Calu3 (cell line): ENCODE data around the gene CHST10. TPM values are rescaled to one million over a fixed set of nuclear protein-coding genes. Genes with fewer than 3 reads are reported as not detected.

Source experiments
- BruUV-seq: library from RNA; stranded (reverse); fragments of 400-500 nt; replicated peaks from 2 replicates; lab custom pipeline; 2021; lab: Mats Ljungman, UMichigan
- CTCF ChIA-PET: fragments of 300-600 bp; sonication (Branson Sonifier 250); formaldehyde crosslinking; loops from one replicate; lab custom pipeline; 2022; ENCODE audit warnings: antibody characterized with exemption; lab: Charles Lee
- DNase-seq: peaks from one replicate; pipeline ENCODE4 v3.0.0; 2022
- H3K27ac Mint-ChIP-seq: one replicate; pipeline ENCODE4 v1.8.0; 2022; ENCODE audit warnings: mixed read lengths; ENCODE audit not compliant: unreplicated experiment
- H3K27me3 Mint-ChIP-seq: one replicate; pipeline ENCODE4 v1.8.0; 2022; ENCODE audit warnings: mixed read lengths; ENCODE audit not compliant: unreplicated experiment
- H3K36me3 Mint-ChIP-seq: one replicate; pipeline ENCODE4 v1.8.0; 2022; ENCODE audit warnings: mild to moderate bottlenecking, moderate library complexity, mixed read lengths; ENCODE audit not compliant: insufficient read depth, unreplicated experiment
- H3K4me1 Mint-ChIP-seq: one replicate; pipeline ENCODE4 v1.8.0; 2022; ENCODE audit warnings: mild to moderate bottlenecking, low read depth, mixed read lengths; ENCODE audit not compliant: unreplicated experiment
- H3K4me3 Mint-ChIP-seq: one replicate; pipeline ENCODE4 v1.8.0; 2022; ENCODE audit warnings: mild to moderate bottlenecking, low read depth, moderate library complexity, mixed read lengths; ENCODE audit not compliant: unreplicated experiment
- H3K9me3 Mint-ChIP-seq: one replicate; pipeline ENCODE4 v1.8.0; 2022; ENCODE audit warnings: low read depth, mixed read lengths; ENCODE audit not compliant: unreplicated experiment
- intact Hi-C: fragments of 100-400 bp; cut with micrococcal nuclease; formaldehyde crosslinking; loops from one replicate; pipeline ENCODE4 v1.10.0; 2022; ENCODE audit not compliant: unreplicated experiment
- total RNA-seq: library from RNA; stranded (reverse); gene quantifications from 2 replicates; pipeline ENCODE4 v1.2.3, GENCODE V29; 2022
- TF ChIP-seq, protein P1 (sequence below): fragments of 200-600 bp; IDR thresholded peaks from one replicate; pipeline ENCODE4 v1.8.0; 2022; ENCODE audit warnings: antibody characterized with exemption; ENCODE audit not compliant: unreplicated experiment

The CHST10 gene
- total RNA-seq, 1 experiment from 2014 or later: 15.5 TPM

DNA sequence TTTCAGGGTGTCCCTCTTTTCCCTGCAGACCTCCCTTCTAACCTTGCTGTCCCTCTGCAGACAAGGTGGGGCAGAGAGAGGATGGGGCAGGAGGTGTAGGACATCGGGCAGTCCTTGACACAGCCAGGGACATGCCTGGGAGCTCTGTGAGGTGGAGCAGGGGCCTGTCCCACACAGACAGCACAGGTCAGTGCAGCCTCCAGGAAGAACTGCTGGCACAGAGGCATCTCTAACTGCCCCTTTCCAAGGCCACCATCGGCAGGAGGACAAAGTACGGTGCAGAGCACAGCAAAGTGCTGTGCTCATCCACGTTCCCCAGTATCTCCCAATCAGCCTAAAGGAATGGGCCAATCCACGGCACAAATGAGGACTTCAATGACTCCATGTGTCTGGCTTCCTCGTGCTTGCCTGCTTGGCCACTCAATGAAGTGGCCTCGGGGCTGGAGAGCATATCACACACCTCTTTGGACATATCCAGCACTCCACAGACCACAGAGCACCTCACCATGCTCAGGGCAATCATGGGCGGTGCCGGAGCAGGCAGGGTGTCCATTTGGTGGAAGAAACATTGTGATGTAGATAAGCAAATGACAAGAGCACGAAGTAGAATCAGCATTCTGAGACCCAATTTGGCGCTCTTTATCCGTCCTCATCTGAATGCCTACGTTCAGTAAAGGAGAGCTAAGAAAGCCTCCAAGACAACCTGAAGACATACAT is 11.9 kb downstream of the CHST10 start:
- intact Hi-C loops: no loop called here
- H3K4me3 Mint-ChIP-seq: no peak overlapping the region
- no peaks in the 10 kb centered on the region for H3K27me3 Mint-ChIP-seq
- TF ChIP-seq, protein P1, sequence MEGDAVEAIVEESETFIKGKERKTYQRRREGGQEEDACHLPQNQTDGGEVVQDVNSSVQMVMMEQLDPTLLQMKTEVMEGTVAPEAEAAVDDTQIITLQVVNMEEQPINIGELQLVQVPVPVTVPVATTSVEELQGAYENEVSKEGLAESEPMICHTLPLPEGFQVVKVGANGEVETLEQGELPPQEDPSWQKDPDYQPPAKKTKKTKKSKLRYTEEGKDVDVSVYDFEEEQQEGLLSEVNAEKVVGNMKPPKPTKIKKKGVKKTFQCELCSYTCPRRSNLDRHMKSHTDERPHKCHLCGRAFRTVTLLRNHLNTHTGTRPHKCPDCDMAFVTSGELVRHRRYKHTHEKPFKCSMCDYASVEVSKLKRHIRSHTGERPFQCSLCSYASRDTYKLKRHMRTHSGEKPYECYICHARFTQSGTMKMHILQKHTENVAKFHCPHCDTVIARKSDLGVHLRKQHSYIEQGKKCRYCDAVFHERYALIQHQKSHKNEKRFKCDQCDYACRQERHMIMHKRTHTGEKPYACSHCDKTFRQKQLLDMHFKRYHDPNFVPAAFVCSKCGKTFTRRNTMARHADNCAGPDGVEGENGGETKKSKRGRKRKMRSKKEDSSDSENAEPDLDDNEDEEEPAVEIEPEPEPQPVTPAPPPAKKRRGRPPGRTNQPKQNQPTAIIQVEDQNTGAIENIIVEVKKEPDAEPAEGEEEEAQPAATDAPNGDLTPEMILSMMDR: no peak
- H3K4me1 Mint-ChIP-seq: no peaks in the 10 kb centered on the region
- no peaks in the 10 kb centered on the region for H3K36me3 Mint-ChIP-seq
- no TSS peak for BruUV-seq
- CTCF ChIA-PET: no interaction called here
- no peaks in the 10 kb centered on the region for H3K9me3 Mint-ChIP-seq
- no peak overlapping the region for H3K27ac Mint-ChIP-seq
- no peak for DNase-seq

DNA sequence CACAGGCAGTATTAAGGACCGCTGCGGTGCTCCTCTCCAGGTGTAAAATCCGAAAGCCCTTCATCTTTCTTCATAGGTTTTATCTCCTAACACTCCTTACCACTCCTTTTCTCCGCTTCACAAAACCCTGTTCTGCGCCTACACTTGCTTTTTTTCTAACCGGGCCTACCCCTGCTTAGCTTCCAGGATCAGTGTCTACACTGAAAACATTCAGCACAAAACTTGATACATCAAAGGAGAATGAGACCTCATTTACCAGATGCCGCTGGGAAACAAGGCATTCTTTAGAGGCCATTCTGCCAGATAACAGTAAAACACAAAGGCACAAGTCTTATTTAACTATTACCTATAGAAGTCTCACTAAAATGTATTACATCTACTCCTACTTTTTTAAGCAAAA is 13.1 kb downstream of the CHST10 start:
- CTCF ChIA-PET: no interaction called here

DNA sequence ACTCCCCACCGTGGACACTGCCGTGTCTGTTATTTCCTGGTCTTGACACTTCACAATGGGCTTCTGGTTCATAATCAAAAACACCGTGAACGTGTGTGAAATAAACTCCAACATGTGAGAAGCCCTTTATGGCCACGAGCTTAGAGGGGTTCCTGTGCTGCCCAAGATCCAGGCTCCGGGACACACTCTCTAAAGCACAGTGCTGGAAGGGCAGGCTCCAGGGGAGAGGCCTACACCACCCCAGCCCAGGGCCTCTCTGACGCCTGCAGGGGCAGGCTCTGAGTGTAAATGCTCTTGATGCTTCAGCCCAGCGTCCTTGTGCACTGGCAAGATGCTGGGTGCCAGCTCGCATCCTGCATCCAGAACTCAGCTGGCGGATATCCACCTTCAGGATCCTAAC is 13.7 kb downstream of the CHST10 start:
- CTCF ChIA-PET: no interaction called here
- DNase-seq: no peak
- TF ChIP-seq, protein P1: no peak
- Mint-ChIP-seq H3K27ac (no peak overlapping the region), H3K9me3 (no peaks in the 10 kb centered on the region), H3K36me3 (no peaks in the 10 kb centered on the region), H3K27me3 (no peaks in the 10 kb centered on the region), H3K4me1 (no peaks in the 10 kb centered on the region), H3K4me3 (no peak overlapping the region)
- no TSS peak for BruUV-seq
- intact Hi-C loops: no loop called here

More for the DNA sequence above, 13.1 kb downstream of the CHST10 start:
- Mint-ChIP-seq H3K36me3 (no peaks in the 10 kb centered on the region), H3K27ac (no peak overlapping the region), H3K4me1 (no peaks in the 10 kb centered on the region), H3K9me3 (no peaks in the 10 kb centered on the region), H3K4me3 (no peak overlapping the region), H3K27me3 (no peaks in the 10 kb centered on the region)
- intact Hi-C loops: no loop called here
- BruUV-seq: no TSS peak
- no peak for DNase-seq
- TF ChIP-seq, protein P1: no peak

DNA sequence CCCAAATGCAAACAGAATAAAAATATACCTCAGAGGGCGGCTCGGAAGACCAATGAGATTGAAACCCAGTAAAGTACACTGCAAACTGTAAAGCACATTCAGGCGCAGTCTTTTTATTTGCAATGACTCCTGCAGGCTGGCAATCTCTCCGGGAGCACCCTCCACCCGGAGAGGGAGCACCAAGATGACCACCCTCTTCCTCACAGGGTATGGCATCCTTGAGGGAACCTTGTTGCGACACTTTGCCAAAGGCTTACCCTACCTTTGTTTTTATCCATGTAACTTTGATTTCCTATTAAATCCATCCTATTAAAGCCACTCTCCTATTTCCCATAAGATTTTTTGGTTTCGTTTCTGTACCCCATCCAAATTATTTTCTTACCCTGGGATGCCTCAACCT is 16.2 kb downstream of the CHST10 start:
- no TSS peak for BruUV-seq
- no peaks in the 10 kb centered on the region for H3K9me3 Mint-ChIP-seq
- CTCF ChIA-PET: no interaction called here
- H3K4me3 Mint-ChIP-seq: no peak overlapping the region
- H3K27me3 Mint-ChIP-seq: no peaks in the 10 kb centered on the region
- peaks cover 4% of the 10 kb centered on the region for H3K36me3 Mint-ChIP-seq
- no peak for DNase-seq
- no peak overlapping the region for H3K27ac Mint-ChIP-seq
- TF ChIP-seq, protein P1: no peak
- H3K4me1 Mint-ChIP-seq: no peaks in the 10 kb centered on the region
- intact Hi-C loops: no loop called here
